ENCODE data around the gene C6orf58.

The C6orf58 gene

GRCh38 chr6:127634178-127634577 is 57.2 kb downstream of the C6orf58 start:
- TF ChIP-seq SIN3A (IDR thresholded peaks at IDR 0.05; ENCODE audit: borderline replicate concordance, insufficient read depth, low read length): no peak
- TF ChIP-seq FOXP2 (optimal IDR thresholded peaks at IDR 0.05; ENCODE audit: borderline replicate concordance, extremely low read depth, extremely low read length, insufficient read depth): no peak
- TF ChIP-seq POLR2AphosphoS5 (IDR thresholded peaks at IDR 0.05; ENCODE audit: low read depth, low read length): no peak
- TF ChIP-seq, protein P1, sequence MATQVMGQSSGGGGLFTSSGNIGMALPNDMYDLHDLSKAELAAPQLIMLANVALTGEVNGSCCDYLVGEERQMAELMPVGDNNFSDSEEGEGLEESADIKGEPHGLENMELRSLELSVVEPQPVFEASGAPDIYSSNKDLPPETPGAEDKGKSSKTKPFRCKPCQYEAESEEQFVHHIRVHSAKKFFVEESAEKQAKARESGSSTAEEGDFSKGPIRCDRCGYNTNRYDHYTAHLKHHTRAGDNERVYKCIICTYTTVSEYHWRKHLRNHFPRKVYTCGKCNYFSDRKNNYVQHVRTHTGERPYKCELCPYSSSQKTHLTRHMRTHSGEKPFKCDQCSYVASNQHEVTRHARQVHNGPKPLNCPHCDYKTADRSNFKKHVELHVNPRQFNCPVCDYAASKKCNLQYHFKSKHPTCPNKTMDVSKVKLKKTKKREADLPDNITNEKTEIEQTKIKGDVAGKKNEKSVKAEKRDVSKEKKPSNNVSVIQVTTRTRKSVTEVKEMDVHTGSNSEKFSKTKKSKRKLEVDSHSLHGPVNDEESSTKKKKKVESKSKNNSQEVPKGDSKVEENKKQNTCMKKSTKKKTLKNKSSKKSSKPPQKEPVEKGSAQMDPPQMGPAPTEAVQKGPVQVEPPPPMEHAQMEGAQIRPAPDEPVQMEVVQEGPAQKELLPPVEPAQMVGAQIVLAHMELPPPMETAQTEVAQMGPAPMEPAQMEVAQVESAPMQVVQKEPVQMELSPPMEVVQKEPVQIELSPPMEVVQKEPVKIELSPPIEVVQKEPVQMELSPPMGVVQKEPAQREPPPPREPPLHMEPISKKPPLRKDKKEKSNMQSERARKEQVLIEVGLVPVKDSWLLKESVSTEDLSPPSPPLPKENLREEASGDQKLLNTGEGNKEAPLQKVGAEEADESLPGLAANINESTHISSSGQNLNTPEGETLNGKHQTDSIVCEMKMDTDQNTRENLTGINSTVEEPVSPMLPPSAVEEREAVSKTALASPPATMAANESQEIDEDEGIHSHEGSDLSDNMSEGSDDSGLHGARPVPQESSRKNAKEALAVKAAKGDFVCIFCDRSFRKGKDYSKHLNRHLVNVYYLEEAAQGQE (IDR thresholded peaks at IDR 0.05; ENCODE audit: insufficient read depth in 1 of 2, low read depth in 2 of 2, low read length in 2 of 2): no peak
- TF ChIP-seq TAF1 (IDR thresholded peaks at IDR 0.05; ENCODE audit: borderline replicate concordance, insufficient read depth, low read length): no peak

GRCh38 chr6:127635091-127635490 is 58.1 kb downstream of the C6orf58 start:
- TF ChIP-seq, protein P1 (IDR thresholded peaks at IDR 0.05; ENCODE audit: insufficient read depth in 1 of 2, low read depth in 2 of 2, low read length in 2 of 2): no peak
- TF ChIP-seq TAF1 (IDR thresholded peaks at IDR 0.05; ENCODE audit: borderline replicate concordance, insufficient read depth, low read length) (no peak), POLR2AphosphoS5 (IDR thresholded peaks at IDR 0.05; ENCODE audit: low read depth, low read length) (no peak), SIN3A (IDR thresholded peaks at IDR 0.05; ENCODE audit: borderline replicate concordance, insufficient read depth, low read length) (no peak), FOXP2 (optimal IDR thresholded peaks at IDR 0.05; ENCODE audit: borderline replicate concordance, extremely low read depth, extremely low read length, insufficient read depth) (no peak)

DNA sequence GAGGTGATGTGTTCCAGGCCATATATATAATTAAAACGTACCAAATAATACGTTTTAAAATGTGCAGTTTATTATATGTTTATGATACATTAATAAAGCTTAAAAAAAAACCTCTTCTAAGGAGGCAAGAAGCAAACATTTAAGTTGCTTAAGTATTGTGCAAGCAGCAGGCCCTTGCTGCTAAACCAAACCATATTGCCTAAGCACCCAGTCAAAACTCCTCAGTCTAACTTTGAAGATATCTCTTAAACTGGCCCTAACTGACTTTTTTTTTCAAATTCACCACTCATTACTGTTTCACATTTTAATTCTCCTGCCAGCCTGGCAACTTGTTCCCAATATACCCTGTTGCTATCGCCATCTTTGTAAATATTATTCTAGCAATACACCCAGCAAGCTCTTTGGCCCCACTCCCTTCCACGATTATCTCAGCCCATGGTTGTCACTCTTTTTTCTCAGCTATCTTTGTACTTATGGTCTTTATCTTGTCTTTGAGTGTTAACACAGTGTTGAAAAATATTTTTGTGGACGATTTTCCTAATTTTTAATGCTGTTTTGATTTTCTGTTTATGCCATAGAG is 60.9 kb downstream of the C6orf58 start:
- no peak for TF ChIP-seq TAF1 (IDR thresholded peaks at IDR 0.05; ENCODE audit: borderline replicate concordance, insufficient read depth, low read length)
- no peak for TF ChIP-seq FOXP2 (optimal IDR thresholded peaks at IDR 0.05; ENCODE audit: borderline replicate concordance, extremely low read depth, extremely low read length, insufficient read depth)
- TF ChIP-seq SIN3A (IDR thresholded peaks at IDR 0.05; ENCODE audit: borderline replicate concordance, insufficient read depth, low read length): no peak
- TF ChIP-seq POLR2AphosphoS5 (IDR thresholded peaks at IDR 0.05; ENCODE audit: low read depth, low read length): no peak
- TF ChIP-seq, protein P1 (IDR thresholded peaks at IDR 0.05; ENCODE audit: insufficient read depth in 1 of 2, low read depth in 2 of 2, low read length in 2 of 2): no peak

Data from PFSK-1 (cell line).